GM12878 (cell line): ENCODE results near the gene TLE3. TPM values are rescaled to one million over a fixed set of nuclear protein-coding genes. Genes with fewer than 3 reads are reported as not detected.

Experiments
- ATF7 ChIP-seq: fragments of 450-650 bp; IDR thresholded peaks from 2 replicates; pipeline ENCODE4 v1.6.1; 2016; ENCODE audit warnings: low read depth, mild to moderate bottlenecking
- BACH1 ChIP-seq: fragments of 450-650 bp; IDR thresholded peaks from 2 replicates; pipeline ENCODE4 v1.6.1; 2017; ENCODE audit warnings: mild to moderate bottlenecking, borderline replicate concordance
- BCL11A ChIP-seq: IDR thresholded peaks from 2 replicates; pipeline ENCODE4 v1.6.1; 2011; ENCODE audit warnings: low read depth, low read length
- CHD2 ChIP-seq: IDR thresholded peaks from 2 replicates; pipeline ENCODE4 v1.6.1; 2011; ENCODE audit warnings: low read depth, low read length, improper control_type of control experiment, borderline replicate concordance
- CHD4 ChIP-seq: fragments of 200-600 bp; sonication (generic); IDR thresholded peaks from 2 replicates; pipeline ENCODE4 v1.6.1; 2016; ENCODE audit warnings: mild to moderate bottlenecking
- CREM ChIP-seq: IDR thresholded peaks from 2 replicates; pipeline ENCODE4 v1.6.1; 2014; ENCODE audit warnings: antibody characterized with exemption, low read depth
- EP300 ChIP-seq, 2 experiments: fragments of 150-350 bp in 1 of 2; IDR thresholded peaks; 2 replicates each; pipeline ENCODE4 v1.6.1; 2011 to 2012; ENCODE audit warnings: low read depth in 2 of 2, low read length in 2 of 2, borderline replicate concordance in 1 of 2, improper control_type of control experiment in 1 of 2, inconsistent platforms in 1 of 2; ENCODE audit not compliant: control insufficient read depth in 1 of 2
- IKZF1 ChIP-seq: fragments of 450-650 bp; conservative IDR thresholded peaks from 2 replicates; pipeline ENCODE4 v1.6.1; 2017; ENCODE audit warnings: antibody characterized with exemption, mild to moderate bottlenecking
- JUNB ChIP-seq: IDR thresholded peaks from 2 replicates; pipeline ENCODE4 v1.6.1; 2016; ENCODE audit warnings: antibody characterized with exemption, mild to moderate bottlenecking
- KLF5 ChIP-seq: fragments of 450-650 bp; IDR thresholded peaks from 2 replicates; pipeline ENCODE4 v1.6.1; 2014; ENCODE audit warnings: mild to moderate bottlenecking; ENCODE audit not compliant: partially characterized antibody
- MTA2 ChIP-seq: fragments of 450-650 bp; IDR thresholded peaks from 2 replicates; pipeline ENCODE4 v1.6.1; 2016; ENCODE audit warnings: low read depth, mild to moderate bottlenecking, moderate library complexity
- MTA3 ChIP-seq: IDR thresholded peaks from 2 replicates; pipeline ENCODE4 v1.6.1; 2012; ENCODE audit warnings: low read length, inconsistent platforms, borderline replicate concordance
- POU2F2 ChIP-seq: IDR thresholded peaks from 3 replicates; pipeline ENCODE4 v1.6.1; 2011; ENCODE audit warnings: low read depth, mild to moderate bottlenecking, low read length, borderline replicate concordance
- SMARCA5 ChIP-seq: fragments of 450-650 bp; IDR thresholded peaks from 2 replicates; pipeline ENCODE4 v1.6.1; 2017; ENCODE audit warnings: mild to moderate bottlenecking
- polyA plus RNA-seq, 11 experiments: library from polyadenylated mRNA; depleted of rRNA in 4 of 11; unstranded in 6 of 11; stranded (reverse) in 5 of 11; fragments of >200 nt; fragmentation: Nextera tagmentation in 4 of 11; fragmentation: Illumina TruSeq in 1 of 11; extraction: Ambion mirVana in 4 of 11; extraction: Trizol in 1 of 11; gene quantifications; 1 replicate in 1 of 11; 2 replicates in 10 of 11; pipeline versions ENCODE4 v1.2.1 to v1.2.3, GENCODE V29; 2011 to 2016; ENCODE audit warnings: inconsistent platforms in 2 of 11, missing spikeins in 2 of 11, low read depth in 1 of 11
- total RNA-seq, 4 experiments: library from RNA; depleted of rRNA in 3 of 4; stranded (reverse); fragments of >200 nt in 3 of 4; fragmentation: Illumina TruSeq in 1 of 4; extraction: Trizol in 1 of 4; gene quantifications; 2 replicates each; pipeline versions ENCODE4 v1.2.1 to v1.2.3, GENCODE V29; 2013 to 2021
- TF ChIP-seq, protein P1 (sequence below): fragments of 450-650 bp; IDR thresholded peaks from 2 replicates; pipeline ENCODE4 v1.6.1; 2016; ENCODE audit warnings: mild to moderate bottlenecking
- TF ChIP-seq, protein P2 (sequence below): fragments of 450-650 bp; IDR thresholded peaks from 2 replicates; pipeline ENCODE4 v1.6.1; 2016; ENCODE audit warnings: mild to moderate bottlenecking
- TF ChIP-seq, protein P3 (sequence below): fragments of 450-650 bp; IDR thresholded peaks from 2 replicates; pipeline ENCODE4 v1.6.1; 2018; ENCODE audit warnings: borderline replicate concordance, mild to moderate bottlenecking; ENCODE audit not compliant: partially characterized antibody

Gene TLE3
- total and polyA plus RNA-seq, 10 of the 15 experiments (the other 5 are each of a cell fraction or from before 2014, with no cell fraction given) = 1.2 to 65.5 (median 9.7) TPM

DNA sequence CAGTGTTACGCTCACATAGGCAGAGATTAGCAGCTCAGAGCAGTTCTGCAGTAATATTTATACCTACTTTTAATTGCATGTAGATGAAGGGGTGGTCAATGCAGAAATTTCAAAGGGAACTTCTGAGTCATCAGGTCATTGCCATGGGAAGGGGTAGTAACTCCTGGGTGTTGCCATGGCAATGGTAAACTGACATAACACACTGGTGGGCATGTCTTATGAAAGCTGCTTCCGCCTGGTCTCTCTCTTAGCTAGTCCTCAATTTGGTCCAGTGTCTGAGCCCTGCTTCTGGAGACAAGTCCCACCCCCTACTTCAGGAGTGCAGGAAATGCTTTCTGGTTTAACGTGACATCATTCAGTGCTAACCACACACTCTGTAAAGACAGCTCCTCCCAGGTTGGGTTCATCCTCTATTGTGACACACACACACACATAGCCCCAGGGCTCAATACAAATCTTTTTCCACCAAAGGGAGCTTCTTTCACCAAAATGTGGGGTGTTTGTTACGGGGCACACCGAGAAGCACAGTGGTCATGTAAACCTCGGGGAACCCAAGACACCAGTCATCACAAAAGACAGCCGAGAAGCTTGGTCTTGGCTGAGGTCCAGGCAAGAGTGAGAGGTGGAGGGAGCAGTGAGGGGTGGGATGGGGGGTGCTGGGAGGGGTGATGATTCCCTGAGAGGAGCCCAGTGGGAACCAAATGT lies 74.5 kb downstream of the TLE3 start (continued):
- TF ChIP-seq, protein P1, sequence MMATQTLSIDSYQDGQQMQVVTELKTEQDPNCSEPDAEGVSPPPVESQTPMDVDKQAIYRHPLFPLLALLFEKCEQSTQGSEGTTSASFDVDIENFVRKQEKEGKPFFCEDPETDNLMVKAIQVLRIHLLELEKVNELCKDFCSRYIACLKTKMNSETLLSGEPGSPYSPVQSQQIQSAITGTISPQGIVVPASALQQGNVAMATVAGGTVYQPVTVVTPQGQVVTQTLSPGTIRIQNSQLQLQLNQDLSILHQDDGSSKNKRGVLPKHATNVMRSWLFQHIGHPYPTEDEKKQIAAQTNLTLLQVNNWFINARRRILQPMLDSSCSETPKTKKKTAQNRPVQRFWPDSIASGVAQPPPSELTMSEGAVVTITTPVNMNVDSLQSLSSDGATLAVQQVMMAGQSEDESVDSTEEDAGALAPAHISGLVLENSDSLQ = peak; percentile 73
- TF ChIP-seq POU2F2 = 0 out of 3 replicates have a peak, but pooled peaks have one; percentile 32
- TF ChIP-seq SMARCA5 = no peak
- 0 out of 2 replicates have a peak, but pooled peaks have one; percentile 34 for TF ChIP-seq BCL11A
- TF ChIP-seq, protein P2, sequence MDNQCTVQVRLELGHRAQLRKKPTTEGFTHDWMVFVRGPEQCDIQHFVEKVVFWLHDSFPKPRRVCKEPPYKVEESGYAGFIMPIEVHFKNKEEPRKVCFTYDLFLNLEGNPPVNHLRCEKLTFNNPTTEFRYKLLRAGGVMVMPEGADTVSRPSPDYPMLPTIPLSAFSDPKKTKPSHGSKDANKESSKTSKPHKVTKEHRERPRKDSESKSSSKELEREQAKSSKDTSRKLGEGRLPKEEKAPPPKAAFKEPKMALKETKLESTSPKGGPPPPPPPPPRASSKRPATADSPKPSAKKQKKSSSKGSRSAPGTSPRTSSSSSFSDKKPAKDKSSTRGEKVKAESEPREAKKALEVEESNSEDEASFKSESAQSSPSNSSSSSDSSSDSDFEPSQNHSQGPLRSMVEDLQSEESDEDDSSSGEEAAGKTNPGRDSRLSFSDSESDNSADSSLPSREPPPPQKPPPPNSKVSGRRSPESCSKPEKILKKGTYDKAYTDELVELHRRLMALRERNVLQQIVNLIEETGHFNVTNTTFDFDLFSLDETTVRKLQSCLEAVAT = peak; percentile 63; the same call in 1 of the 2 replicates
- TF ChIP-seq ATF7 = peak; percentile 97
- peak; percentile 69; the same call in 1 of the 2 replicates for TF ChIP-seq CREM
- peak in 1 of 2 experiments; percentile 30; a peak in 1 of 4 replicates for TF ChIP-seq EP300 (IDR thresholded peaks at IDR 0.05; ENCODE audit: borderline replicate concordance in 1 of 2, control insufficient read depth in 1 of 2, low read depth in 2 of 2, low read length in 2 of 2)
- 0 out of 2 replicates have a peak, but pooled peaks have one; percentile 38 for TF ChIP-seq JUNB
- peak; percentile 52; the same call in 1 of the 2 replicates for TF ChIP-seq MTA2
- peak; percentile 66 for TF ChIP-seq IKZF1
- no peak for TF ChIP-seq KLF5
- TF ChIP-seq, protein P3, sequence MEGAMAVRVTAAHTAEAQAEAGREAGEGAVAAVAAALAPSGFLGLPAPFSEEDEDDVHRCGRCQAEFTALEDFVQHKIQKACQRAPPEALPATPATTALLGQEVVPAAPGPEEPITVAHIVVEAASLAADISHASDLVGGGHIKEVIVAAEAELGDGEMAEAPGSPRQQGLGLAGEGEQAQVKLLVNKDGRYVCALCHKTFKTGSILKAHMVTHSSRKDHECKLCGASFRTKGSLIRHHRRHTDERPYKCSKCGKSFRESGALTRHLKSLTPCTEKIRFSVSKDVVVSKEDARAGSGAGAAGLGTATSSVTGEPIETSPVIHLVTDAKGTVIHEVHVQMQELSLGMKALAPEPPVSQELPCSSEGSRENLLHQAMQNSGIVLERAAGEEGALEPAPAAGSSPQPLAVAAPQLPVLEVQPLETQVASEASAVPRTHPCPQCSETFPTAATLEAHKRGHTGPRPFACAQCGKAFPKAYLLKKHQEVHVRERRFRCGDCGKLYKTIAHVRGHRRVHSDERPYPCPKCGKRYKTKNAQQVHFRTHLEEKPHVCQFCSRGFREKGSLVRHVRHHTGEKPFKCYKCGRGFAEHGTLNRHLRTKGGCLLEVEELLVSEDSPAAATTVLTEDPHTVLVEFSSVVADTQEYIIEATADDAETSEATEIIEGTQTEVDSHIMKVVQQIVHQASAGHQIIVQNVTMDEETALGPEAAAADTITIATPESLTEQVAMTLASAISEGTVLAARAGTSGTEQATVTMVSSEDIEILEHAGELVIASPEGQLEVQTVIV = no peak
- TF ChIP-seq BACH1 = peak; percentile 23; the same call in 1 of the 2 replicates
- no peak for TF ChIP-seq CHD4
- peak; percentile 46; the same call in 1 of the 2 replicates for TF ChIP-seq MTA3
- no peak for TF ChIP-seq CHD2
